H1 (cell line): ENCODE data around the gene LSM10.

Experiments
- CREB1 ChIP-seq: IDR thresholded peaks from 2 replicates; pipeline ENCODE4 v1.6.1; 2012; ENCODE audit warnings: inconsistent platforms
- GTF2F1 ChIP-seq: IDR thresholded peaks from 2 replicates; pipeline ENCODE4 v1.6.1; 2012; ENCODE audit warnings: low read depth, low read length, improper control_type of control experiment, borderline replicate concordance

- TF ChIP-seq CREB1 (no peak), GTF2F1 (no peak)
Observed at GRCh38 chr1:36383240-36383639, 14.5 kb downstream of the LSM10 start.
